NOMO-1 treated with DMSO at 0.1 percent for 48 hours (cell line): ENCODE measurements around the gene ADAMTS9.

Source experiments
- DNase-seq: peaks from one replicate; lab custom pipeline; 2025; ENCODE audit not compliant: unreplicated experiment; lab: John Stamatoyannopoulos, UW

Gene ADAMTS9

DNA sequence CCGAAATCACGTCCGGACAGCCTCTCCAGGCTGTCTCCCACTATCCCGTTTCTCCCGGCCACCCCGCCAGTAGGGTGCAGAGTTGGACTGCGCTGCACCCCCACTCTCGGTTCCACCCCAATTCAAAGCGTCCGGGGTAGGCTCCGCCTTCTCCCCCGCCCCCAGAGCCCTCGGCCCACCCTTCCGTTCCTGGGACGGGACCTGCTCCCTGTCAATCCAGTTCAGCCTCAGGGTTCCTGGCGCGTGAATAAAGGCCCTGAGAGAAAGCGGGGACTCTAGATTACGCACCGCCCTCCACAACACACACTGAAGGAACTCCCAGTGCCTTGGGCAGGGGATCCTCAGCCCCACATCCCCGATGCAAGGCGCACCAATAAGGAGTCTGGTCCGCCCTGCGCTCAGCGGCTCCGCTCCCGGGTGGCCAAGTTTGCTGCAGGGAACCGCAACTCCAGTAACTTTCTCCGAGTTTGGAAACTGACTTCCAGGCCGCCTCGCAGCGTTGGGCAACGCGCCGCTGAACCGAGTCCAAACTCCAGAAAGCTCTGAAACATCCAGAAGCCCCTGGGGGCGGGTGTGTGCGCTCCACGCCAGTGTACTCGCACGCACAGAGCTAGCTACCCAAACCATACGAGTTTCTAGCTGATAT lies 1.9 kb downstream of the ADAMTS9 start:
- DNase-seq, result no peak

DNA sequence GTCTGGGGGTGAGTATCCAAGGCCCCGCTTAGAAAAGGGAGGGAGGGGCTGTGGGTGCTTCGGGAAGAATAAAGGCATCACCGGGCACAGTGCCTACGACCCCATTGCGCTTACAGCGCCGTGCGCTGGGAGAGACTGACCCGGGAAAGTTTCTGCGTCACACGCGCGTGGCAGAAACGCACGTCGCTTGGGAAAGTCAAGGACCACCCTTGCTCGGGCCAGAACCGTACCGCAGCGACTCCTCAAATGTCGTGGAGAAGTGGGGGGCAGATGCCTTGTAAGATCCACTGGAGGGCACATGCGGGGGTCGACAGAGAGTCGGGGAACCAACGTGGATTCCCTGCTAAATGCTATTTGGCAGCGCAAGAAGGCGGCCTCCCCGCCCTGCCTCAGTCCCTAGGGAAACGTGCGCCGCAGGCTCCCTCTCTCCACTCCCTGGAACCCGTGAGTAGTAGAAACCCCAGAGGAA lies 2.4 kb downstream of the ADAMTS9 start:
- no peak for DNase-seq

DNA sequence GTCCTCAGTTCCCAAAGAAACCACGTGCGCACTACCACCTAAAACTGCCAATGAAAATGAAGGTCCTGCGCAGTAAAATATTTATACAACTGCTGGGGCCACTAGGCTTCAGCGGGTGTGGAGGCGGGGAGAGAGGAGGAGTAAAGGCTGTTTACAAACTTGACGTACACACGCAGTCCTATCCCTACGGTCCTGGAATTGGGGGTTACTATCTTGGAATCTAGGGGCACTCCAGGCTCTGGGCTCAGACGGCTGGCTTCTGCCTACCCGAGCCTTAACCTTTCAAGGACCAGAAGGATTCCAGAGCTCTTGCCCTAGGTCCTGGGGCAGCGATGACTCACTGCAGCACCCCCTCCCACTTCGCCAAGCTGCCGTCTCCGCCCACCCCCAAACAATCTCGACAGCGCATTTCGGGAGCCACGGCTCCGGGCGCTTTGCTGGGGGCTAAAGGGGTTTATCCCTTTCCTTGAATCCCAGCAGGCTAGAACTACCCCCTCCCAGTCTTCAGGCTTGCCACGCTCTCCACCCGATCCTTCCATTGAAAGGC lies 3.0 kb downstream of the ADAMTS9 start:
- DNase-seq, result no peak

DNA sequence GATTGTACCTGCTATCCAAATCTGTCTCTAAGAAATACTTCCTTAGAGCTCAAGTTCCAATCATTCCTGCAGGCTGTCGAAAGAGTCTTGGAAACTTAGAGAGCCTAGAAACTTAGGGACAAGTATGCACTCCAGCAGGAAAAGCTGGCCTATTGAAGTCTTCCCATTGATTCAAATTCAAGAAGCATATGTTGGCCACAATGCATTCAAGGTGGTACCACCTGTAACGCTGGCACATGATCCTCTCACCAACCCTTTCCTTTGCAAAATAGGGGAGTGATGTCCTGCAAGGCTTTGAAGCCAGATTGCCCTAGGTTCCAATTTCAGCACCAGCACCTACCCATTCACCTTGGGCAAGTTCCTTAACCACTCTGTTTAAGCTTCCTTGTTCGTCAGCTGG lies 6.0 kb downstream of the ADAMTS9 start:
- DNase-seq, result no peak

DNA sequence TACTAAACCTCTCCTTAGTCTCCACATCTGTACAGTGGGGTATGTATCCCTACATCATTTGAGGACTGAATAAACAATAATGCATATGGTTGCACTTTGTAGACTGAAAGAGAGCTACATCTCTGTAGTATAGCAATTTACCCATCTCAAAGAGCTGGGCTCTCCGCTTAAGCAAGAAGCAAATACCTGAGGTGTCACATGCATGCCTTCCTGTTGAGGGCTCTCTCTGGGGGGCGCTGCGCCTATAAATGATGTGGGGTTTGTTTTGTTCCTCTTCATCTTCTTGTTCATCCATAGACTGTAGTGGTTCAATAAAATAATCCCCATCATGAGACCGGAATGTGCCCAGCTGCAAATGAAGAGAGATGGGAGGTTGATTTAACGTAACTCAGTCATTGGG lies 6.8 kb downstream of the ADAMTS9 start:
- DNase-seq, result no peak

DNA sequence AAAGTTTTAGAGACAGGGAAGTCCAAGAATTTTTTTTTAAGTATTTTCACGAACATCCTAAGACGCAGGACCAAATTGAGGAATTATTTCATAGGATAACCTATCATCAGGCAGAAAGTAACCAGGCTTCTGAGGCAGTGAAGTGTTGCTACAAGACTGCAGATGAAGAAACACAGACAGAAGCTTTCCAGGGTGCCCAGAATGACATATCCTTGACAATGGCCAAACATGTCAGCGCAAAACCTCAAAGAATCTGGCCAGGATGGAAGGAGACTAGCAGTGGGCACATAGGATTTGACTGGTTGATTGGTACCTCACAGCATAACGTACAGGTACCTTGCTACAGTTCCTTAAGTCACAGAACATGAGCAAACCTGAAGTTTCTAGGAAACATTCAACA lies 7.5 kb downstream of the ADAMTS9 start:
- DNase-seq, result no peak

DNA sequence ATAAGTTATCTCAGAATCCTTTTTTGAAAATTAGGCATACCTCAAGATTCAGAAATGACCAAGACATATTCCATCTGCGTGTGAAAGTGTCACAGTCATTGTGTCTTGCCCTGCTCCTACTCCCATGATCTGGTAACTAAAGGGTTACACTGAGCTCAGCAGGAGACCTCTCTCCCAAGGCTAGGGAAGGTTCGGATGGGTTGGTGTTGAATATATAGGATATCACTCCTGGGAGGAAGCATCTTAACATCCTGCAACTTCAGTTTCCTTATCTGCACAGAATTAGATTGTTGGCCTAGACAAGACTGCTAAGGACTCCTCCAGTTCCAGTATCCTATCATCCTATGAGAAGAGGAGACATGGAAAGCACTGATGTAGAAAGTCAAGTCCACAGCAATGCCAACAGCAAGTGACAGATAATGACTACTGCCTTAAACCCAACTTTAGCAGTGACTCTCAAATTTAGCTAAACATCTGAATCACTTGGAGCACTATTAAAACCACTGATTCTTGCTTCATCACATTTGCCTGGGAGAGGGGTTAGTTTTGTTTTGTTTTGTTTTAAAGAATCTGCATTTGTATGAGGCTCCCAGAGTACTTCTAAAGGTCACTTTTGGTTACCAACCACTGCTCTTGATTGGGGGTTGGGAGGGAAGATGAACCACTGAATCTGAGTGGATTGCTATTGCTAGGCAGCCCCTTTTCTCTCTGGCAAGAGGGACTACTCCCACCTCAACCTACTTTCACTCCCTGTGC lies 9.7 kb downstream of the ADAMTS9 start:
- no peak for DNase-seq

DNA sequence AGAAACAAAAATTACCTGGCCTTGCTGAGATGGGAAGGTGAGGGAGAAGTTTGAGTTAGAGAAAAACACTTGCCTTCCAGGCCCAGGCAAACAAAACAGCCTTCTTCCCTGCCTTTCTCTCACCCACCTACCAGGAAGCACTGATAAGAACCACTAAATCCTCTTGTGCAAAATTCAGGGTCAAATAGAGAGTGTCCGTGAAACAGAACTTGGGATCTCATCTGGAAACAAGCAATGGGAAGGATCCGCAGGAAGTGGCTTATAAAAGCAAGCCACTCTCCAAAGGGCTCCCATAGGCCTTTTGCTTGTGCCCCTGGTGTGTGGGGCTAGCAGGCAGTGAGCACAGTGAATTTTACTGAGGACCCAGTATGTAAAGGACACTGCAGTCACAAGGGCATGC lies 11.0 kb downstream of the ADAMTS9 start:
- DNase-seq, result no peak

DNA sequence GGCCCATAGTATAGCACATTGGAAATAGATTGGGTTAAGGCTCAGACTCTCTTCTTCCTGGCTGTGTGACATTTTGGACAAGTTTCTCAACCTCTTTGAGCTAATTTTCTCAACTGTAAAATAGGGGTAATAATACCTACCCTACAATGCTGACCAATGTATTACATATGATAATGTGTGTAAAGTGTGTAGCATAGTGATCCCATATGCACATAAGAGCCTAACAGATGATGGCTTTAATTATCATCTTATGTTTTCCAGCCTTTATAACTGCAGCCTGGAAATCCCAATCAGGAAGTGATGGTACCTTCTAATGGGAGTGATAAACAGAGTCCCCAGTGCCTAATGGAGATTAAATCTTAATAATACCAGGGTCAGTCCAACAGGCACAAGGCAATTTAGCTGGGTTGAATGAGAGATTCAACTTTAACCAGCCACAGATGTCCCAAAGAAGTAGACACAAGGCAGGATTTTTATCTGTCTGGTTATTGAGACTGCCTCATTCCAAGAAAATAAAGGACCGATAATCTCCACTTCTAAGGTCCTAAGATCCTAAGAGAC lies 12.0 kb downstream of the ADAMTS9 start:
- DNase-seq, result no peak

DNA sequence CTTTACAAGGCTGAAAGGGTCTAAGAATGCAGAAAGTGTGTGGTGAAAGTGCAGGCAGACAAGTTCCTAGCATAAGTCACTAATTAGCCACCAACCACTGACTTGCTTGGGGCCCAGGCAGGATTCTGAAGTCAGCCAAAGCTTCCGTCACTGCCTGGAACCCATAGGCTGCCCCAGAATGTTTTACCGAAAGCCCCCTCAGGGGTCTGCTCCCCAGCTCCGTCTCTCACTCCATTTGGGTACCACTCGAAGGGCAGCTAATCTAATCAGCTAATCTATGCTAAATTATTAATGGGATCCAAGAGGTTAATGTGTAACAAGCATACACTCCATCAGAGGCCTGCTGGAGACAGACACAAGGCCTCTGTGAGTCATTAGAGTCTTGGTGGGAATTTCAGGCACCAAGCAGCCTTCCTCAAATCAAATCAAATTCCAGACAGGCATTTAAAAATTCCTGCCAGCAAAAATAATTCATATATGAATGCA lies 13.2 kb downstream of the ADAMTS9 start:
- no peak for DNase-seq

DNA sequence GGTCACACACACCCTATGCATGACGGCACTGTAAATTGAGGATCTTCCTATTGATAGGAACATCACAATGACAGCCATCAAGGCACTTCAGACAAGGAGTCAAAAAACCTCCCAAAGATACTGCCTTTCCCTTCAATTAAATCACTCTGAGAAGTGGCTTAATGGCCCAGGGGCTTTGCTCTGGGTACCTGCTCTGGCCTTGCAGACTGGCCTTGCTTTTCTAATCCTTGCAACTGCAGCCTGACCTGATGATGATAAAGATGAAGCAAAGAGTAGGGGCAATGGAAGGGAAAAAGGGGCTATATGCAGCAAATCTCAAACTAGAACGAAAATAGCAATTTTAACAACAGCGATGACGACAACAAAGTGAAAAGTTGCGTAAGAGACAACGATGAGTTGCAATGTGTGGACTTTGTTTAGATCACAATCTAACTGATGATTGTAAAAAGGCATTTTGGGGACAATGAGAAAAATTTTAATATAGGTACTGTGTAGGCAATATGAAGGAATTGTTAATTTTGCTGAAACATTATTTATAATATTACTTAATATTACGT lies 14.6 kb downstream of the ADAMTS9 start:
- no peak for DNase-seq

DNA sequence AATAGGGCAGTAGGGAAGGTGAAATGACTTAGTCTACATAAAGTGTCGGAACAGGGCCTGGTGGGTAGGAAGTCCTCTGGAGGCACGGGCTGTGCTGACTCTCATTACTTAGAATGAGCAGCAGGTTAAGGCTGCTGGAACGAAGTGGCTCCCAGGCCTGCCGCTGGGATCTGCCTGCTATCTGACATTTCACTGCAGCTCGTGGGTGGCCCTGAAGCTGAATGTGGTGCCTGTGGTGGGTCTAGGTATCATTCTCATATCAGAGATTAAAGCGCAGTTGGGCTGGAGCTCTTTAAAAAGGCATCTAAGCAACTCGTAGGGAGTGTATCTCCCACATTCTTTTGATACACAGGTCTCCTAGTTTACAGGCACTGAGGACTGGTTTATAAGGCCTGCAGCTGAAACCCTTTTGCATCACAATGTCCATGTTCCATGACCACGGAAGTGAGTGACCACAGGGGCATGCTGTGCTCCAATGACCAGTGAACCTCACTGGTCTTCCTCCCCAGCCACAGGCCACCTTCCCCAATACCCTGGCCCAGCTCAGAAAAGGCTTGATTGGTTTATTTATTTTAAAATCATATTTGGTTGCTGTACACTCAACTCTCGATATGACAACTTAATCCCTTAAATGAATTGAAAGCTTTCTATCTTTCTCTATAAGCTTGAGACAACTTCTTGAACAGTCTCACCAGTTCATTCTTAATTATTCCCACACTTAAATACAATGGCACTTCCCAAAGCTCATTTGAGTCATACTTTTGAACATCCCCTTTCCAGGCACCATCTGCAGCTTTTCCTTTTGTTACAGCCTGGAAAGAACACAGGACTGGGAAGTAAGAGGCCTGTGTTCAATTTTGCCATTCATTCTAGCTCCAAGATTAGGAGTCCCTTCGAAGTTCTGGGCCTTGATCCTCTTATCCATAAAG lies 19.0 kb downstream of the ADAMTS9 start:
- no peak for DNase-seq

DNA sequence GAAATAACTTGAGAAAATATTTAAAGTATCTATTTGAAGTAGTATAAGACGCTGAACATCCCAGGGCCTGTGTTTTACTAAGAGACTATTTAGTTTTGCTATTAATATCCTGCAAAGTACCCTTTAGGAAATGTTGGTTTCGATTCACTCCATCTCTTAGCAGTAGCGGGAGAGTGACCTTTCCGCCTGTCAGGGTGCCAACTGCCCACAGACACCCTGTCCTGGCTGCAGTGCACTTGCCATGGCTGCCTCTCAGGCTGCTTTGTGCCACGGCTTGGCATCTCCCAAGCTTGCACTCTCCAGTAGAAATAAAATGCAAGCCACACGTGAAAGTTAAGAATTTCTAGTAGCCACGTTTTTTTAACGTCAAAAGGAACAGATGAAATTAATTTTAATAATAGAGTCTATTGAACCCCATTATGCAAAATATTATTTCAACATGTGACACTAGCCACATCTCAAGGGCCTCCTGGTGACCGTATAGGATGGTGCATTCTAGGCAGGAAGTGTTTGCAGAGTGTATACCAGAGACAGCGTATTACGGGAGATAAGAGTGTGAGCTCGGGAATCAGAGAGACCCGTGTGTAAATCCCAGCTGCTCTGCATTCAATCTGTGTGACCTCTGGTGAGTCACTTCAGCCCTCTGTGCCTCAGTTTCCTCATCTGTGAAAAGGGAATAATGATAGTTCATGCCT lies 19.8 kb downstream of the ADAMTS9 start:
- no peak for DNase-seq

DNA sequence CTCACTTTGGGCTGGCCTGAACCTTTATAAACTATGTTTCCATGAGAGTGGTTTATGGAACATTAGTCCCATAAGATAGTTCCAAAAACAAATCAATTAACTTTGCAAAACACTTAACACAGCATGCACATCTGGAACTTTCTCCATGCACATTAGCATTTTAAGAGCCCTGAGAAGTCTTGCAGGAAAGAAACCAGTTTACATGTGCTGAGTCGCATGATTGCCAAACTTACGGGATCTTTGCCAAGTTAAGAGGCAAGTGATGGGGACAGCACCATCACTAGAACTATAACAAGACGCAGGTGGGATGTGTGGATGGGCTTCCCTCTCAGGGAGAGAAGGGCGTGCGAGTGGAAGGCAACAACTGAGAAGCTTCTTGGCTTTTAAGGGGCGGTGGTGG lies 20.7 kb downstream of the ADAMTS9 start:
- DNase-seq, result no peak

DNA sequence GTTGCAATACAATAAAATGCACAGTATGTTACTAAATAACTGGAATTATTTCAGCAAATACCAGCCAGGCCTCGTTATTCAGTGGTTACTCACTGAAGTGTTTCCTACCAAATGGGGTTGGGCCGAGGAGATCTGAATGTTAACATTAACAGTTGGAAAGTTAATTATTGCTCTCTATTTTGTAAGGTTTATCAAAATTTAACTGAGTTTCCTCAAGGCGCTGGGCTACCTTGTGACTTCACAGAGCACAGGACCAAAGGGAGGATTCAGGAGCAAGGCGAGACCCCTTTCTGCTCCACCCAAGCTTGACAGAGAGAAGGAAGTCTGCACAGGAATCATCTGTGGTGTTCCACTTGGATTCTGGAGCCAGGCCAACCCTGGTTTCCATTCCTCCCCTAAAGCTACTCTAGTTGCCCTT lies 21.6 kb downstream of the ADAMTS9 start:
- no peak for DNase-seq

DNA sequence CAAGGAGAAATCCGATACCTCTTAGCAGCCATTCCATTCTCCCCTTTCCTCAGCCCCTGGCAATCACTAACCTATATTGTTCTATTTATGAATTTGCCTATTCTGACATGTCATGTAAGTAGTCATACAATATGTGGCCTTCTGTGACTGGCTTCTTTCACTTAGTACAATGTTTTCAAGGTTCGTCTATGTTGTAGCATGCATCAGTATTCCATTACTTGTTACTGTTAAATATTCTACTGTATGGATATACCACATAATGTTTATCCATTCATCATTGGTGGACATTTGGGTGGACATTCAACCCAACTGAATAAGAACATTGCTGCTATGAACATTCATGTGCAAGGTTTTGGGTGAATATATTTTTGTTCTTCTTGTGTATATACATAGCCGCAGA lies 23.4 kb downstream of the ADAMTS9 start:
- no peak for DNase-seq

DNA sequence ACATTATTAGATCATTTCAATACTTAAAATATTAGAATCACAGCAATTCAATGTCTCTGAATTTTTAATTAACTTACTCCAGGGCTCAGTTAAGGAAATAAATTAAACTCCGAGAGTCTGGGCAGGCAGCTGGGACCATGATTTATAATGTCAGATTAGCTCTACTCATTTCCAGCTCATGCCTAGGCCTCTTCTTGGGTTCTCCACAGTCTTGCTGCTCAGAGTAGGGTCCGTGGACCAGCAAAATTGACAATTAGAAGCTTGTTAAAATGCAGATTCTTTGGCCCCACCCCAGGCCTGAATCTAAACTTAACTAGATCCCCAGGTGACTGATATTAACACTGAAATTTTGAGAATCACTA lies 28.2 kb downstream of the ADAMTS9 start:
- no peak for DNase-seq

DNA sequence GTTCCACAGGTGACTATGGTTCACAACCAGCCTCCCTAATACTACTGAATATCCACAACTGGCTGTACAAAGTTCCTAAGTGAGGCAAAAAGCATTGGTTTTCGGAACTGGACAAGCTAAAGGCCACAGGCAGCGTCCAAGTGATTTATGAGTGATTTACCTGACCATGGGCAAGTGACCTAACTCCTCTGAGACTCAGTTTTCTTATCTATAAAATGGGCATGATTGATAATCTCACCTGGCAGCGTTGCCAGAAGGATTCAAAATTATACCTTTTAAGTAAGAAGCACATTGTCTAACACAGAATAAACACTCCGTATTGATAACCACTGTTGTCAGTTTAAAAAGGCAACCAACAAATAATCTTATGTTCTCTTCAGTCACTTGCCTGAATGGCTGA lies 29.8 kb downstream of the ADAMTS9 start:
- DNase-seq, result no peak

DNA sequence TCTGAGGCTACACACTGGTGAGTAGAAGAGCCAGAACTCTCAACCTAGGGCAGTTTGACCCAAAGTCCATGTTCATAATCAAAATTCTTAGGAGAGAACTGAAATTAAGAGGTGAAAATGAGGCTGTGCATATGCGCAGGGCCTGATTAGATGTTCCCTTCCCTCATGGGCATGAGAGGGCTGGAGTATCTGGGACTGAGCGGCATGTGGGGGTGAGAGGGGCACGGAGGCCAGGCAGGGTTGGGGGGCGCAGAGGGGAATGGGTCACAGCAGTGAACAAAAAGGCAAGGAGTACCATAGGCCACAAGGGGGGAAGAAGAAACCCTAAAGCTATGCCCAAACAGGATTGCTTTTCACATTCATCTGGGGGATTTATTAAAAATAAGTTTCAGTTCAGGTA lies 31.3 kb downstream of the ADAMTS9 start:
- DNase-seq, result no peak

DNA sequence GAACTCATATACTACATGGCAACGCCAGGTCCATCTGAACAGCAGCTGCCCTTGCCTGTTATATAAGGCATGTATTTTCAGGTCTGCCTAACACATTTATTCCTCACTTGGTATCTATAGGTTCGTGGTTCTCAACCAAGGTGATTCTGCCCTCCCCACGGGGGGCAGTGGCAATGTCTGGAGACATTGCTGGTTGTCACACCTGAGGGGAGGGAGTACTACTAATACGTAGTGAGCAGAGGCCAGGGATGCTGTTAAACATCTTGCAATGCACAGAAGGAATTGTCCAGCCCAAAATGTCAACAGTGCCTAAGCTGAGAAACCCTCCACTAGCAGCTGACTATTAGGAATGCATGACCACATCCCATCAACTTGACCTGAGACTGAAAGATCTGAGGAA lies 32.6 kb downstream of the ADAMTS9 start:
- no peak for DNase-seq
